ENCODE measurements around the gene S100A4.
A peak's percentile ranks its signal among the peaks of the same experiment; 100 is the strongest.

Gene S100A4

DNA sequence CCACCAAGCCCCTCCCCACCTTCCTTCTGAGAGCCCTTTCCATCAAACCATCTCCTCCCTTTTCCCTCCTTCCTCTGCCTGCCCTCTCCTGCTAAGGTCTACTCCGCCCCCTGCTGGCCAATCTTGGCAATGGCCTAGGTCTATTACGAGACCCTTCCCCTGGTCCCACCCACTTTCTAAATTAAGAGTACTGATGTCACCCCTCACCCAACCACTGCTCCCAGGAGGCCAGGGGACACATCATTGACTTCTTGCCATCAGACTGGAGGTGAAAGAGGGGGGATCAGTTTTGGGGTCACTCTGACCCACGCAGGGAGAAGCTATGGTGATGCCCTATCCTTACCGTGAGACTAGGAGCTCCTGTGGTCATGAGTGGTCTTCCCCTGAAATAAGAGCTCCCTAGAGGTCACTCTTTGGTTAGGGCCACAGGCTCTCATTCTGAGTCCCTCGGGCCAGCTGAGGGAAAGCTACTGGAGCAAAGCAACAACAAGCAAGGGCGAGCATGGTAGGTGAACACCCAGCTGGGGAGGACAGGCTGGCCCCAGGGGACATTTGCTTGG lies 50.5 kb downstream of the S100A4 start:
- TF ChIP-seq, protein P1, sequence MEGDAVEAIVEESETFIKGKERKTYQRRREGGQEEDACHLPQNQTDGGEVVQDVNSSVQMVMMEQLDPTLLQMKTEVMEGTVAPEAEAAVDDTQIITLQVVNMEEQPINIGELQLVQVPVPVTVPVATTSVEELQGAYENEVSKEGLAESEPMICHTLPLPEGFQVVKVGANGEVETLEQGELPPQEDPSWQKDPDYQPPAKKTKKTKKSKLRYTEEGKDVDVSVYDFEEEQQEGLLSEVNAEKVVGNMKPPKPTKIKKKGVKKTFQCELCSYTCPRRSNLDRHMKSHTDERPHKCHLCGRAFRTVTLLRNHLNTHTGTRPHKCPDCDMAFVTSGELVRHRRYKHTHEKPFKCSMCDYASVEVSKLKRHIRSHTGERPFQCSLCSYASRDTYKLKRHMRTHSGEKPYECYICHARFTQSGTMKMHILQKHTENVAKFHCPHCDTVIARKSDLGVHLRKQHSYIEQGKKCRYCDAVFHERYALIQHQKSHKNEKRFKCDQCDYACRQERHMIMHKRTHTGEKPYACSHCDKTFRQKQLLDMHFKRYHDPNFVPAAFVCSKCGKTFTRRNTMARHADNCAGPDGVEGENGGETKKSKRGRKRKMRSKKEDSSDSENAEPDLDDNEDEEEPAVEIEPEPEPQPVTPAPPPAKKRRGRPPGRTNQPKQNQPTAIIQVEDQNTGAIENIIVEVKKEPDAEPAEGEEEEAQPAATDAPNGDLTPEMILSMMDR (IDR thresholded peaks at IDR 0.05; ENCODE audit: low read depth, low read length): peak; percentile 95
- DNase-seq (ENCODE audit: low read depth, low spot score): peak; percentile 59
- in situ Hi-C loops (cut with HindIII; ENCODE audit: low sequenced_read_pairs): loop anchor here (10.0 kb wide), 1 partner anchor 140 kb away; the partner anchor contains the start of gene S100A9

More for the DNA sequence above, 50.5 kb downstream of the S100A4 start:
- H3K4me3 ChIP-seq (ENCODE audit: low read depth, low read length): no peak overlapping the region
